Activated CD8-positive, alpha-beta T cell treated with anti-CD3 and anti-CD28 coated beads, Interleukin-2, amount 10 ng/mL, durations not matched to agents 7 days and 5 days (primary cell): Measurements from ENCODE around the gene KRT86. TPM values are rescaled to one million over a fixed set of nuclear protein-coding genes. Genes with fewer than 3 reads are reported as not detected.
A peak's percentile ranks its signal among the peaks of the same experiment; 100 is the strongest.
"Not testable (repeated sequence)": the region's sequence is repeated elsewhere in the genome, so short reads cannot be mapped to it uniquely, and the experiment has no call there.

Experiments used
- ATAC-seq: fragments of 150-1000 bp; cut with Tn5 transposase; one replicate; pipeline ENCODE4 v1.10.0; 2021; ENCODE audit warnings: moderate library complexity
- CTCF ChIA-PET: fragments of 350-600 bp; sonication (Branson Sonifier 250); formaldehyde crosslinking; loops from one replicate; lab custom pipeline; 2021; ENCODE audit warnings: antibody characterized with exemption; lab: Charles Lee
- POLR2A ChIA-PET: fragments of 350-600 bp; sonication (Branson Sonifier 250); formaldehyde crosslinking; loops from one replicate; lab custom pipeline; 2021; ENCODE audit warnings: antibody characterized with exemption; lab: Charles Lee
- DNase-seq: peaks from one replicate; pipeline ENCODE4 v3.0.0-alpha.2; 2020
- H3K27ac Mint-ChIP-seq: one replicate; pipeline ENCODE4 v1.8.0; 2021; ENCODE audit warnings: mild to moderate bottlenecking, mixed read lengths
- H3K27me3 Mint-ChIP-seq: one replicate; pipeline ENCODE4 v1.8.0; 2021; ENCODE audit warnings: low read depth, mixed read lengths
- H3K36me3 Mint-ChIP-seq: one replicate; pipeline ENCODE4 v1.8.0; 2021; ENCODE audit warnings: low read depth, mixed read lengths
- H3K4me1 Mint-ChIP-seq: one replicate; pipeline ENCODE4 v1.8.0; 2021; ENCODE audit warnings: low read depth, mixed read lengths
- H3K4me3 Mint-ChIP-seq: one replicate; pipeline ENCODE4 v1.8.0; 2021; ENCODE audit warnings: mild to moderate bottlenecking, mixed read lengths
- H3K9me3 Mint-ChIP-seq: one replicate; pipeline ENCODE4 v1.8.0; 2022; ENCODE audit warnings: mixed read lengths; ENCODE audit not compliant: insufficient read depth
- total RNA-seq, 2 experiments: library from RNA; stranded (reverse); gene quantifications; one replicate each; pipeline ENCODE4 v1.2.3, GENCODE V29; 2021

Gene KRT86
- total RNA-seq, 2 experiments from 2014 or later: 1.1 TPM

GRCh38 chr12:52278575-52279421 is 4.4 kb downstream of the KRT86 start:
- ChIA-PET POLR2A (interaction anchor here (1.4 kb wide), 1 partner anchor 27 kb away, joined by 3 read pairs; no protein-coding TSS in a partner anchor), CTCF (interaction anchor here (0.6 to 7.8 kb wide), 54 partner anchors 8 to 601 kb away, joined by 3 to 89 read pairs (median 5); no protein-coding TSS in a partner anchor)
- Mint-ChIP-seq H3K27ac (no peak overlapping the region), H3K36me3 (no peaks in the 10 kb centered on the region), H3K27me3 (peaks cover 44% of the 10 kb centered on the region), H3K4me3 (no peak overlapping the region), H3K4me1 (peaks cover 21% of the 10 kb centered on the region), H3K9me3 (no peaks in the 10 kb centered on the region)
- ATAC-seq: peak; percentile 100
- DNase-seq: peak; percentile 80

- Mint-ChIP-seq H3K4me1 (peaks cover 21% of the 10 kb centered on the region), H3K27ac (no peak overlapping the region), H3K36me3 (no peaks in the 10 kb centered on the region), H3K9me3 (no peaks in the 10 kb centered on the region), H3K4me3 (no peak overlapping the region), H3K27me3 (peaks cover 36% of the 10 kb centered on the region)
- ATAC-seq (no peak), DNase-seq (no peak)
- ChIA-PET CTCF (interaction anchor here (0.6 to 7.8 kb wide), 53 partner anchors 9 to 600 kb away, joined by 3 to 89 read pairs (median 5); no protein-coding TSS in a partner anchor), POLR2A (no interaction called here)
These were observed 5.2 kb downstream of the KRT86 start for GRCh38 chr12:52279422-52280318.

GRCh38 chr12:52280319-52280795 is 5.9 kb downstream of the KRT86 start:
- CTCF ChIA-PET: interaction anchor here (1.5 to 7.8 kb wide), 13 partner anchors 11 to 122 kb away, joined by 5 to 89 read pairs (median 23); no protein-coding TSS in a partner anchor

GRCh38 chr12:52280796-52281560 is 6.5 kb downstream of the KRT86 start:
- peaks cover 30% of the 10 kb centered on the region for H3K27me3 Mint-ChIP-seq
- H3K27ac Mint-ChIP-seq: no peak overlapping the region
- ATAC-seq (no peak), DNase-seq (no peak)
- H3K4me3 Mint-ChIP-seq: no peak overlapping the region
- H3K9me3 Mint-ChIP-seq: no peaks in the 10 kb centered on the region
- no peaks in the 10 kb centered on the region for H3K36me3 Mint-ChIP-seq
- peaks cover 24% of the 10 kb centered on the region for H3K4me1 Mint-ChIP-seq
- ChIA-PET CTCF (interaction anchor here (2.2 to 7.8 kb wide), 8 partner anchors 11 to 123 kb away, joined by 6 to 89 read pairs (median 24); no protein-coding TSS in a partner anchor), POLR2A (no interaction called here)

More at GRCh38 chr12:52280319-52280795, 5.9 kb downstream of the KRT86 start:
- ATAC-seq: no peak
- DNase-seq: no peak
- H3K4me3 Mint-ChIP-seq: no peak overlapping the region
- POLR2A ChIA-PET: no interaction called here
- peaks cover 21% of the 10 kb centered on the region for H3K4me1 Mint-ChIP-seq
- no peak overlapping the region for H3K27ac Mint-ChIP-seq
- peaks cover 32% of the 10 kb centered on the region for H3K27me3 Mint-ChIP-seq
- no peaks in the 10 kb centered on the region for H3K36me3 Mint-ChIP-seq
- no peaks in the 10 kb centered on the region for H3K9me3 Mint-ChIP-seq

- ChIA-PET CTCF (interaction anchor here (0.6 to 2.7 kb wide), 6 partner anchors 10 to 125 kb away, joined by 3 to 7 read pairs (median 3); partner anchors contain the start of gene KRT86), POLR2A (no interaction called here)
- H3K9me3 Mint-ChIP-seq: no peaks in the 10 kb centered on the region
- no peak overlapping the region for H3K4me3 Mint-ChIP-seq
- ATAC-seq (no peak), DNase-seq (no peak)
- H3K27me3 Mint-ChIP-seq: peaks cover 19% of the 10 kb centered on the region
- no peaks in the 10 kb centered on the region for H3K36me3 Mint-ChIP-seq
- peaks cover 24% of the 10 kb centered on the region for H3K4me1 Mint-ChIP-seq
- H3K27ac Mint-ChIP-seq: no peak overlapping the region
These were observed 10.2 kb downstream of the KRT86 start for GRCh38 chr12:52284562-52285171.

GRCh38 chr12:52285172-52285745 is 10.8 kb downstream of the KRT86 start:
- Mint-ChIP-seq H3K4me3 (no peak overlapping the region), H3K9me3 (no peaks in the 10 kb centered on the region), H3K27me3 (peaks cover 13% of the 10 kb centered on the region), H3K4me1 (peaks cover 24% of the 10 kb centered on the region), H3K27ac (no peak overlapping the region), H3K36me3 (no peaks in the 10 kb centered on the region)
- ChIA-PET POLR2A (no interaction called here), CTCF (interaction anchor here (0.6 to 2.7 kb wide), 5 partner anchors 10 to 125 kb away, joined by 3 to 7 read pairs (median 3); no protein-coding TSS in a partner anchor)
- DNase-seq (no peak), ATAC-seq (no peak)

GRCh38 chr12:52285851-52286530 is 11.5 kb downstream of the KRT86 start:
- ATAC-seq: no peak
- peaks cover 24% of the 10 kb centered on the region for H3K4me1 Mint-ChIP-seq

GRCh38 chr12:52286857-52287785 is 12.7 kb downstream of the KRT86 start:
- Mint-ChIP-seq H3K27ac (peak overlapping the region; percentile 57), H3K27me3 (peaks cover 14% of the 10 kb centered on the region), H3K4me1 (peaks cover 24% of the 10 kb centered on the region)
- DNase-seq, H3K36me3 Mint-ChIP-seq, ATAC-seq, H3K9me3 Mint-ChIP-seq, H3K4me3 Mint-ChIP-seq: not testable (repeated sequence)
- ChIA-PET CTCF (interaction anchor here (0.9 to 1.1 kb wide), 2 partner anchors 9 to 18 kb away, joined by 3 read pairs; no protein-coding TSS in a partner anchor), POLR2A (interaction anchor here (0.6 kb wide), 1 partner anchor 863 kb away, joined by 3 read pairs; no protein-coding TSS in a partner anchor)

More at GRCh38 chr12:52285851-52286530, 11.5 kb downstream of the KRT86 start:
- no peak for DNase-seq
- H3K9me3 Mint-ChIP-seq: no peaks in the 10 kb centered on the region
- ChIA-PET POLR2A (no interaction called here), CTCF (interaction anchor here (0.9 to 2.3 kb wide), 3 partner anchors 8 to 19 kb away, joined by 3 to 7 read pairs (median 3); no protein-coding TSS in a partner anchor)
- peaks cover 9% of the 10 kb centered on the region for H3K27me3 Mint-ChIP-seq
- H3K4me3 Mint-ChIP-seq: no peak overlapping the region
- peak overlapping the region; percentile 27 for H3K27ac Mint-ChIP-seq
- H3K36me3 Mint-ChIP-seq: no peaks in the 10 kb centered on the region
